ENCODE data around the gene CCDC33. TPM values are rescaled to one million over a fixed set of nuclear protein-coding genes. Genes with fewer than 3 reads are reported as not detected.

Gene CCDC33
- total RNA-seq, 4 donors from 2014 or later: not detected

DNA sequence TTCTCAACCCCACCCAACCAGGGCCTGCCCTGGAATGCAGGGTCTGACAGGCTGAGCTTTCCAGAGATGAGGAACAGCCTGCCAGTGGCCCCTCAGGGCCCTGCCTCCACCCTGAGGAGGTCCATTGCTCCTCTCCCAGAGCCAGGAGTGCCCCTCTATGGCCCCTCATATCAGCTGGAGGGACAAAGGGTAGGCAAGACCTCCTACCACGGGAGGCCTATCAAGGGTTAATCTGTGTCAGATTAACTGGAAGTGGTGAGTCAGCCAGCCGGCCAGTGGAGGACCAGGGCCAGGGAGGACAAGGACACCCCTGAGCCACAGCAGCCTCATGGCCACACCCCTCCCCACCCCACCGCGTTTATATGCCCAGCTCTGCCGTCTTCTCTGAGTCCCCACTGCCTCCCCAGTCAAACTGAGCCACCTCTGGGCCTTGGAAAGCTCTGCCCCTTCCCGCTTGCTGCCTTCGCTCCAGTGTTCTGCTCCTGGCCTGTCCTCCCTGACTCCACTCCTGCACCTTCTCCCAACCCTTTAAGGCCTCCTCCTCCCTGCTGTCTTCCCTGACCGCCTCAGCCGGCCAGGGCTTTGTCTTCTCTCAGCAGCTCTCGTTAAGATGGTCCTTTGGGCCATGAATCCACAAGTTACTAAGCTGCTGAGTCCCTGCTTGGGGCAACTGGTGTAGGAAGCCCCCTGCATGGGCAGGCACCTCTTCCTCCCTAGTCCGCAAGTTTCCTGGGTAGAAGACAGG, 6.5 kb downstream of the CCDC33 start:
- DNase-seq (ENCODE audit: low spot score in 2 of 2): no peak
- 46 to 50% methylated on average over 10 to 11 of the region's 11 CpGs for WGBS, 2 donors
- no peaks in the 10 kb centered on the region for H3K36me3 ChIP-seq

DNA sequence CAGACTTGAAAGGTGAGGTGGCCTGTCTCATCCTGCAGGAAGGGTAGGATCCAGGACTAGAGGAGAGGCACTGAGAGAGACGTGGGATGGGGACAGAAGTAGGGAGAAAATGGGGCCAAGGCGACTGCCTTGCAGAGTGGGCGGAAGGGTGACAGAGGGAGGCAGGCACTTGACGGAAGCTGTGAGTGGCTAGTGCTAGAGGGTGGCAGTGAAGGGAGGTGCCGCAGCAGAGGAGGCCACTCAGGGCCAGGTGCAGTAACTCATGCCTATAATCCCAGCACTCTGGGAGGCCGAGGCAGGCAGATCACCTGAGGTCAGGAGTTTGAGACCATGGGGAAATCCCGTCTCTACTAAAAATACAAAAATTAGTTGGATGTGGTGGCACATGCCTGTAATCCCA, 7.3 kb downstream of the CCDC33 start:
- Histone ChIP-seq H3K4me3 (no peak overlapping the region), H3K27ac (no peak overlapping the region), H3K4me1 (peaks cover 0 to 34% (median 7%) of the 10 kb centered on the region in 4 donors), H3K36me3 (no peaks in the 10 kb centered on the region), H3K27me3 (peaks cover 0 to 24% of the 10 kb centered on the region in 2 donors), H3K9me3 (no peaks in the 10 kb centered on the region)
- 76 to 87% methylated on average over 7 of the region's 7 CpGs for WGBS, 2 donors
- TF ChIP-seq, protein P1, sequence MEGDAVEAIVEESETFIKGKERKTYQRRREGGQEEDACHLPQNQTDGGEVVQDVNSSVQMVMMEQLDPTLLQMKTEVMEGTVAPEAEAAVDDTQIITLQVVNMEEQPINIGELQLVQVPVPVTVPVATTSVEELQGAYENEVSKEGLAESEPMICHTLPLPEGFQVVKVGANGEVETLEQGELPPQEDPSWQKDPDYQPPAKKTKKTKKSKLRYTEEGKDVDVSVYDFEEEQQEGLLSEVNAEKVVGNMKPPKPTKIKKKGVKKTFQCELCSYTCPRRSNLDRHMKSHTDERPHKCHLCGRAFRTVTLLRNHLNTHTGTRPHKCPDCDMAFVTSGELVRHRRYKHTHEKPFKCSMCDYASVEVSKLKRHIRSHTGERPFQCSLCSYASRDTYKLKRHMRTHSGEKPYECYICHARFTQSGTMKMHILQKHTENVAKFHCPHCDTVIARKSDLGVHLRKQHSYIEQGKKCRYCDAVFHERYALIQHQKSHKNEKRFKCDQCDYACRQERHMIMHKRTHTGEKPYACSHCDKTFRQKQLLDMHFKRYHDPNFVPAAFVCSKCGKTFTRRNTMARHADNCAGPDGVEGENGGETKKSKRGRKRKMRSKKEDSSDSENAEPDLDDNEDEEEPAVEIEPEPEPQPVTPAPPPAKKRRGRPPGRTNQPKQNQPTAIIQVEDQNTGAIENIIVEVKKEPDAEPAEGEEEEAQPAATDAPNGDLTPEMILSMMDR (IDR thresholded peaks at IDR 0.05): no peak
- no peak for TF ChIP-seq POLR2A (IDR thresholded peaks at IDR 0.05)
- TF ChIP-seq EP300 (IDR thresholded peaks at IDR 0.05): no peak
- DNase-seq (ENCODE audit: low spot score in 2 of 2): no peak

More for the DNA sequence above, 6.5 kb downstream of the CCDC33 start:
- Histone ChIP-seq H3K4me1 (peaks cover 0 to 34% (median 7%) of the 10 kb centered on the region in 4 donors), H3K9me3 (no peaks in the 10 kb centered on the region), H3K27ac (no peak overlapping the region), H3K27me3 (peaks cover 0 to 24% of the 10 kb centered on the region in 2 donors), H3K4me3 (no peak overlapping the region)
- TF ChIP-seq EP300 (IDR thresholded peaks at IDR 0.05) (no peak), POLR2A (IDR thresholded peaks at IDR 0.05) (no peak)
- TF ChIP-seq, protein P1 (IDR thresholded peaks at IDR 0.05): no peak

DNA sequence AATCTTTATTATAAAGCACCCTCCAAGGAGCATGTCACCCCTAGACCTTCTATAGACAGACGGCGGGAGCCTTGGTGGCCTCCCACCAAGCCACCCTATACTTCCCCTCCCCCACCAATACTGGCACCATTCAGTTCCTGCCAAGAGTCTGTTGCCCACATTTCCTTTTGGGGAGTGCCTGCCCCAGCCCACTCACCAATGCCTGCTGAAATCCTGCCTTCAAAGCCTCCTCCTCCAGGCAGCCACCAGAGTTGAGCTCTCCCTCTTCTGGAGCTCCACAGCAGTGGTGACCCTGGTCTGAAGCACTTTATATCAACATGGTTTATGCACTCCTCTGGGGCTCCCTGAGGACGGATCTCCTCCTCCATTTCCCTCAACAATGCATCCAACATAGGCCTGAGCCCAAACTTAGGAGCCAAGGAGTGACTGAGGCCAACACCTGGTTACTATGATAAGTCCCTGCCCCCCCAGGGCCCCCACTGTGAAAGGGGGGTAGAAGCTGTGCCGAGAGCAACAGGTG, 8.8 kb downstream of the CCDC33 start:
- Histone ChIP-seq H3K4me1 (peaks cover 0 to 28% (median 7%) of the 10 kb centered on the region in 4 donors), H3K27ac (no peak overlapping the region), H3K27me3 (peaks cover 0 to 24% of the 10 kb centered on the region in 2 donors), H3K4me3 (no peak overlapping the region), H3K9me3 (no peaks in the 10 kb centered on the region), H3K36me3 (no peaks in the 10 kb centered on the region)
- TF ChIP-seq EP300 (IDR thresholded peaks at IDR 0.05) (no peak), POLR2A (IDR thresholded peaks at IDR 0.05) (no peak)
- TF ChIP-seq, protein P1 (IDR thresholded peaks at IDR 0.05): no peak
- DNase-seq (ENCODE audit: low spot score in 2 of 2): no peak
- 57 to 61% methylated on average over 4 of the region's 4 CpGs for WGBS, 2 donors

DNA sequence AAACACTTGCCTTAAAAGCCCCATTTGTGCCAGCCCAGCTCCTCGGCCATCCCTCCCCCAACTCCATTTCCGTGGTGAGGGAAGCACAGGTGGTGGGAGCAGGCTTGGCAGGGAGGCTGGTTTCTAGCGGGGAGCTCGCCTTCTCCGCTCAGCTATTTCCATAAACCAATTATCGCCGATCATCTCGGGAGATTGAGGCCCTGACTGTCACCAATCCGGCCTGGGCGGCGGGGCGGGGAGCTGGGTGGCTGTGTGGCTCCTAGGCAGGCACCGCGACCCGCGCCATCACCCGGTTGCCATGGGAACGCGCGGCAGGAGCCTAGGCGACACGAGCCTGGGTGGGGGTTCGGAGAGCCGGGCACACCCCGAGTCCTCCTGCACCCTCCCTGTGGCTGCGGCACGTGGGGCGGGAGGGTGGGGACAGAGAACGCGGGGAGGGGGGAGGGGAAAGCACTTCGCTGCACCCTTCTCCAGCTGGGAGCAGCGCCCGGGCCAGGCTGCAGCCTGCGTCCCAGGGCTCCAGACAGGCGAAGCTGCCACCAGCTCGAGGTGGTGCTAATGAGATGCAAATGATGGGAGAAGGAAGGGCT, 9.3 kb downstream of the CCDC33 start:
- Histone ChIP-seq H3K4me3 (no peak overlapping the region), H3K4me1 (peaks cover 0 to 23% (median 5%) of the 10 kb centered on the region in 4 donors), H3K9me3 (no peaks in the 10 kb centered on the region), H3K36me3 (no peaks in the 10 kb centered on the region), H3K27me3 (peaks cover 0 to 24% of the 10 kb centered on the region in 2 donors), H3K27ac (no peak overlapping the region)
- TF ChIP-seq, protein P1 (IDR thresholded peaks at IDR 0.05): no peak
- no peak for TF ChIP-seq POLR2A (IDR thresholded peaks at IDR 0.05)
- TF ChIP-seq EP300 (IDR thresholded peaks at IDR 0.05): no peak
- WGBS, 2 donors: 0 to 7% methylated on average over 4 to 28 of the region's 36 CpGs
- no peak for DNase-seq (ENCODE audit: low spot score in 2 of 2)

DNA sequence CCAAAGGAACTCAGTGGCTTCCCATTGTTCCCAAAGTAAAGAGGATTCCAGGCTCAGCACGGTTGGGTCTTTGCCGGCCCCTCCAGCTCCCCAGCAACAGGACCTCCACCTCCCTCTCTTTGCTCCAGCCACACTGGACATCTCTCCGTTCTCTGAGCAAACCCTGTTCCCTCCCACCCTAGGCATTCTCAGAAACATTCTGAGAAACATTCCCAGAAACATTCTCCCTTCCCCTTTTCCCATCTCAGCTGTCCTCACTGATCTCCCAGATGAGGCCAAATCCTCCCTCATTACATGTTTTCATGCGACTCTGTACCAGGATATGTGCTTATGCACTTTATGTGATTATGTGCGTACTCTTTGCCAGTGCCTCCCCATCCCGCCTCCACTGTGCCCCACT, 14.1 kb downstream of the CCDC33 start:
- WGBS, 2 donors: 75 to 81% methylated on average over 6 of the region's 6 CpGs
- H3K27me3 ChIP-seq: peaks cover 0 to 20% of the 10 kb centered on the region in 2 donors
- no peak for TF ChIP-seq POLR2A (IDR thresholded peaks at IDR 0.05)
- TF ChIP-seq, protein P1 (IDR thresholded peaks at IDR 0.05): no peak
- H3K27ac ChIP-seq: no peak overlapping the region
- H3K4me1 ChIP-seq: peaks cover 0 to 5% (median 2%) of the 10 kb centered on the region in 4 donors
- H3K36me3 ChIP-seq: no peaks in the 10 kb centered on the region
- no peak for DNase-seq (ENCODE audit: low spot score in 2 of 2)
- no peak overlapping the region for H3K4me3 ChIP-seq
- H3K9me3 ChIP-seq: no peaks in the 10 kb centered on the region
